ENCODE data around the gene KRTCAP2. TPM values are rescaled to one million over a fixed set of nuclear protein-coding genes. Genes with fewer than 3 reads are reported as not detected.

Gene KRTCAP2
- total RNA-seq, 1 experiment from 2014 or later, result 156 TPM

GRCh38 chr1:155202198-155202597, 29.1 kb upstream of the KRTCAP2 start:
- no peaks in the 10 kb centered on the region for H3K9me2 ChIP-seq (ENCODE audit: insufficient read depth)
- no TSS peak for BruUV-seq (replicated peaks)
- POLR2A ChIA-PET (ENCODE audit: unreplicated experiment), result no interaction called here
- TF ChIP-seq EZH2 (IDR thresholded peaks at IDR 0.05; ENCODE audit: low read depth) (no peak), CTCF (conservative IDR thresholded peaks at IDR 0.05) (no peak)
- H3K27ac ChIP-seq, result no peak overlapping the region
- H3F3A ChIP-seq (ENCODE audit: insufficient read depth, low read depth), result peaks cover 3% of the 10 kb centered on the region; the same call in 1 of the 2 replicates
- H3K79me2 ChIP-seq (ENCODE audit: low read depth), result no peaks in the 10 kb centered on the region
- H3K36me3 ChIP-seq (ENCODE audit: low read depth), result no peaks in the 10 kb centered on the region
- no peak overlapping the region for H3K4me3 ChIP-seq
- no peak for DNase-seq
- H4K20me1 ChIP-seq (ENCODE audit: insufficient read depth), result no peaks in the 10 kb centered on the region
- H3K27me3 ChIP-seq (ENCODE audit: insufficient read depth, low read depth), result no peaks in the 10 kb centered on the region
- H3K9me3 ChIP-seq (ENCODE audit: insufficient read depth, low read depth), result no peaks in the 10 kb centered on the region
- intact Hi-C loops (cut with micrococcal nuclease; ENCODE audit: unreplicated experiment), result no loop called here
- no peak overlapping the region for H2AFZ ChIP-seq
- H3K4me2 ChIP-seq, result no peak overlapping the region
- CTCF ChIA-PET, result interaction anchor here (0.8 kb wide), 1 partner anchor 27 kb away, joined by 4 read pairs; no protein-coding TSS in a partner anchor
- peaks cover 4% of the 10 kb centered on the region for H3K4me1 ChIP-seq (replicated peaks; ENCODE audit: insufficient read depth)

- no peaks in the 10 kb centered on the region for H3K9me3 ChIP-seq (ENCODE audit: insufficient read depth, low read depth)
- H3K79me2 ChIP-seq (ENCODE audit: low read depth), result no peaks in the 10 kb centered on the region
- BruUV-seq (replicated peaks), result no TSS peak
- no peak overlapping the region for H3K4me2 ChIP-seq
- no peaks in the 10 kb centered on the region for H3K27me3 ChIP-seq (ENCODE audit: insufficient read depth, low read depth)
- no peak for TF ChIP-seq EZH2 (IDR thresholded peaks at IDR 0.05; ENCODE audit: low read depth)
- TF ChIP-seq CTCF (conservative IDR thresholded peaks at IDR 0.05), result no peak
- no peaks in the 10 kb centered on the region for H3K4me1 ChIP-seq (replicated peaks; ENCODE audit: insufficient read depth)
- no peak for DNase-seq
- H3K27ac ChIP-seq, result no peak overlapping the region
- ChIA-PET CTCF (no interaction called here), POLR2A (ENCODE audit: unreplicated experiment) (interaction anchor here (0.6 kb wide), 1 partner anchor 28 kb away, joined by 4 read pairs; the partner anchor contains the start of gene KRTCAP2)
- no peaks in the 10 kb centered on the region for H3K36me3 ChIP-seq (ENCODE audit: low read depth)
- no peak overlapping the region for H3K4me3 ChIP-seq
- H3F3A ChIP-seq (ENCODE audit: insufficient read depth, low read depth), result no peaks in the 10 kb centered on the region; the same call in 1 of the 2 replicates
- no peak overlapping the region for H2AFZ ChIP-seq
- no peaks in the 10 kb centered on the region for H4K20me1 ChIP-seq (ENCODE audit: insufficient read depth)
- intact Hi-C loops (cut with micrococcal nuclease; ENCODE audit: unreplicated experiment), result no loop called here
- H3K9me2 ChIP-seq (ENCODE audit: insufficient read depth), result no peaks in the 10 kb centered on the region
These were observed 27.8 kb upstream of the KRTCAP2 start for GRCh38 chr1:155200920-155201319.

- Histone ChIP-seq H3K36me3 (ENCODE audit: low read depth) (no peaks in the 10 kb centered on the region), H3K79me2 (ENCODE audit: low read depth) (no peaks in the 10 kb centered on the region), H3F3A (ENCODE audit: insufficient read depth, low read depth) (no peaks in the 10 kb centered on the region; the same call in 1 of the 2 replicates), H4K20me1 (ENCODE audit: insufficient read depth) (no peaks in the 10 kb centered on the region), H3K4me1 (replicated peaks; ENCODE audit: insufficient read depth) (no peaks in the 10 kb centered on the region), H3K4me2 (no peak overlapping the region), H3K27me3 (ENCODE audit: insufficient read depth, low read depth) (no peaks in the 10 kb centered on the region), H3K9me3 (ENCODE audit: insufficient read depth, low read depth) (no peaks in the 10 kb centered on the region), H3K9me2 (ENCODE audit: insufficient read depth) (no peaks in the 10 kb centered on the region), H3K27ac (no peak overlapping the region), H2AFZ (no peak overlapping the region), H3K4me3 (no peak overlapping the region)
- no peak for DNase-seq
- no TSS peak for BruUV-seq (replicated peaks)
- ChIA-PET CTCF (no interaction called here), POLR2A (ENCODE audit: unreplicated experiment) (no interaction called here)
- no peak for TF ChIP-seq EZH2 (IDR thresholded peaks at IDR 0.05; ENCODE audit: low read depth)
- no peak for TF ChIP-seq CTCF (conservative IDR thresholded peaks at IDR 0.05)
- intact Hi-C loops (cut with micrococcal nuclease; ENCODE audit: unreplicated experiment), result no loop called here
These were observed 26.7 kb upstream of the KRTCAP2 start for GRCh38 chr1:155199792-155200191.

All from PC-9 (cell line).